CD4-positive, alpha-beta T cell treated with Interleukin-6 for 4 hours (primary cell): Measurements from ENCODE around the gene EOGT.

Experiments used
- DNase-seq: peaks from one replicate; pipeline ENCODE4 v3.0.0-alpha.2; 2020; ENCODE audit warnings: mixed read lengths

EOGT gene

GRCh38 chr3:69013253-69014021, at the start of gene EOGT:
EOGT (minus strand) TSS chr3:69013684; CDS start chr3:69009846, 3,838 bp downstream.
- peak; percentile 85 for DNase-seq

- no peak for DNase-seq
Observed at GRCh38 chr3:69059688-69060087, 46.2 kb upstream of the EOGT start.

GRCh38 chr3:69058947-69059224, 45.4 kb upstream of the EOGT start:
- no peak for DNase-seq

- peak; percentile 25 for DNase-seq
Observed at GRCh38 chr3:69058180-69058946, 44.9 kb upstream of the EOGT start.

GRCh38 chr3:69052472-69052898, 39.0 kb upstream of the EOGT start:
- DNase-seq = no peak

GRCh38 chr3:69051756-69052471, 38.4 kb upstream of the EOGT start, which contains the start of gene TMF1:
TMF1 (minus strand) TSS chr3:69052333; CDS start chr3:69052086, 247 bp downstream.
- peak; percentile 99 for DNase-seq

- DNase-seq = no peak
Observed at GRCh38 chr3:69048990-69049389, 35.5 kb upstream of the EOGT start.

GRCh38 chr3:69044608-69045007, 31.1 kb upstream of the EOGT start:
- DNase-seq = no peak

GRCh38 chr3:69033470-69033869, 20.0 kb upstream of the EOGT start:
- no peak for DNase-seq

- DNase-seq = no peak
Observed at GRCh38 chr3:69032737-69033136, 19.3 kb upstream of the EOGT start.

- DNase-seq = no peak
Observed at GRCh38 chr3:69032142-69032541, 18.7 kb upstream of the EOGT start.

- DNase-seq = no peak
Observed at GRCh38 chr3:69031635-69032034, 18.2 kb upstream of the EOGT start.

GRCh38 chr3:69020857-69021256, 7.4 kb upstream of the EOGT start:
- no peak for DNase-seq

- DNase-seq = no peak
Observed at GRCh38 chr3:69020424-69020823, 6.9 kb upstream of the EOGT start.

GRCh38 chr3:69016901-69017300, 3.4 kb upstream of the EOGT start:
- no peak for DNase-seq

GRCh38 chr3:69016102-69016501, 2.6 kb upstream of the EOGT start:
- no peak for DNase-seq

GRCh38 chr3:69014022-69014580, 617 bp upstream of the EOGT start:
- DNase-seq = no peak

GRCh38 chr3:69012800-69013252, 658 bp downstream of the EOGT start:
- DNase-seq = no peak

- no peak for DNase-seq
Observed at GRCh38 chr3:69012100-69012799, 1.2 kb downstream of the EOGT start.

- DNase-seq = no peak
Observed at GRCh38 chr3:69011096-69011730, 2.3 kb downstream of the EOGT start.

- no peak for DNase-seq
Observed at GRCh38 chr3:69009559-69010410, 3.7 kb downstream of the EOGT start.
